Activated CD8-positive, alpha-beta memory T cell treated with anti-CD3 and anti-CD28 coated beads, Interleukin-2, amount 50 U/mL, for 24 hours (primary cell): Measurements from ENCODE around the gene BMP7.

Experiments used
- DNase-seq: peaks from one replicate; pipeline ENCODE4 v3.0.0-alpha.2; 2020; ENCODE audit errors: extremely low read depth

Gene BMP7

DNA sequence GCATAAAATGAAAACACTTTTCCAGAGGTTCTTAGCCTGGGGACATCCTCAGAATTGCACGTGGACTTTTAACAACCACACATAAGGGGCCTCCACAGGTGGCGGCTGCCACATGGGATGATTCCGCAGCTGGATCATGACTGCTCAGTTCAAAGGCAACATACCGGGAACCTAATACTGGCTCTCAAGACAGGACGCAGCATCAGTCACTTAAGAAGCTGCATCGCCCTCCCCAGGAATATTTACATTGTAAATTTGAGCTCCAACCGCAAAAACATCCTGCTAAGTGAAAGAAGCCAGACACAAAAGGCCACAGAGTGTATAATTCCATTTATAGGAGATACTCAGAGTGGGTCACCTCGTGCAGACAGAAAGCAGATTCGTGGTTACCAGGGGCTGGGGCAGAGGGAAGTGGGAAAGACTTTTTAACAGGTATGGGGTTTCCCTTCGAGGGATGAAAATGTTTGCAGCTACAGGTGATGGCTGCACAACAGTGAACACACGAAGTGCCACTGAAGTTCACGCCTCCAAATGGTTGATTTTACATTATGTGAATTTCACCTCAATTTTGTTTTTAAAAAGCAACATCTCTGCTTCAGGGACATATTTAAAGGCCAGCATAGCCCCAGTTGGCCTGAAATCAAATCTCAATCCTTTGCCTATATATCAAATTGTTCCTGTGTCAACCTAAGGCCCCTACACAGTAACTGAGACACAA, 141.5 kb downstream of the BMP7 start:
- no peak for DNase-seq

DNA sequence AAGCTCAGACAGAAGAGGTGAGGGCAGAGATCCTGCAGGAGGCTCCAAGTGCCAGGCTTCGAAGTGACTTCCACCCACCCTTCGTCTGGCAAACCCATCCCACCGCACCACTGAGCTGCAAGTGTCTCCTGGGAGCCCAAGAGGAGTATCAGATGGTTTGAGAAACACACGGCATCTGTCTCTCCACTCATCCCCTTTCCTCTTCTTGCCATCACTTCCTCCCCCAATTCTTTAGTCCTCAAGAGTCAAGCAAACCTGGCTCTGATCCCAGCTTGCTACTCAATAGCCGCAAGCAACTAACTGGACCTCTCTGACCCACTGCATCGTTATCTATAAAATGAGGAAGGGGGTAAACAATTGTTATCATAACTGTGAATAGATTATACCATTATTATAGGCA, 142.1 kb downstream of the BMP7 start:
- DNase-seq: no peak

GRCh38 chr20:57123504-57123903, 142.9 kb downstream of the BMP7 start:
- no peak for DNase-seq

DNA sequence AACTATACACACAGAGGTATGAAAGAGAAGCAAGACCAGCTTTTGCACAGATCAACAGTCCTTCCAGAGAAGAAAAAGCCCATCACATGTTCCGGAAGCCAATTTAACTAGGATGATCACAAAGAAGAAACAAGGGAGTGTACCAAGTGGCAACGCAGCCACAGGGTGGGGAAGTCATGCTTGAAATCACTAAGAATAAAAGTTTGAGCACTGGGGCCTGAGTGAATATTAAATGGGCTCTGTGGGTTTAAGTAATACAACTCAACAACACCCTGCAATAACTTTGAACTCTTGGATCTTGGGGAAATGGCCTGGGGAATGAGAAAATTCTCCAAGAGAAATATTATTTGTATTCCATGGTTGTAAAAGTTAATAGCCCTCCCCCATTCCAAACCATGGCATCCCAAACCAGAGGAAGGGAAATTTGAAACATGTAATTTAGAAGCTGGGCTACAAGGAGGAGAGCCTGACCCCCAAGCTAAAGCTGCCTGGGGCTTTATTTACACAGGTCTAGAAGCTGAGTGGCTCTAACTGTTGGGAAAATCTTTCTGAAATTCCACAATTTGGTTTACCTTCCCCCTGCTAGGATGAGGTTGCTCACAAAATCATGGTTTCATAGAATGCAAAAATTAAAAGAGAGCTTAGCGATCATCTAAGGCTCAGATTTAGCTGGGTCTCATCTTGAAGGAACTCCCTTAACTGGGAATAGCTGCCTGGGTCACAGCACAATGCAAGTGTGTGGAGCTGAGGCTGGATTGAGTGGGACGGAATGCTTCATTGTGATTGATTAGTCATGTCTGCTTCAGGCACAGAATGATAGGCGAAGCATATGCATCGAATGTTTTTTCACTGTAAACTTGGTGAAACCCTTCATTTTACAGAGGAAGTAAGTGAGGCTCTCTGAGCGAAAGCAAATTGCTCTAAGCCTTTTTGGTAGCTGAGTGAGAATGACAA, 143.6 kb downstream of the BMP7 start:
- no peak for DNase-seq

- DNase-seq: no peak
Observed at GRCh38 chr20:57118964-57119363, 147.5 kb downstream of the BMP7 start.
